GM21423 (cell line): ENCODE results near the gene MRPS11.
"Not testable (repeated sequence)": the region's sequence is repeated elsewhere in the genome, so short reads cannot be mapped to it uniquely, and the experiment has no call there.

Source experiments
- ATAC-seq: cut with Tn5 transposase; IDR thresholded peaks from one replicate; pipeline ENCODE4 v1.9.1; 2021; ENCODE audit warnings: mild to moderate bottlenecking, moderate library complexity; ENCODE audit not compliant: unreplicated experiment

Gene MRPS11

DNA sequence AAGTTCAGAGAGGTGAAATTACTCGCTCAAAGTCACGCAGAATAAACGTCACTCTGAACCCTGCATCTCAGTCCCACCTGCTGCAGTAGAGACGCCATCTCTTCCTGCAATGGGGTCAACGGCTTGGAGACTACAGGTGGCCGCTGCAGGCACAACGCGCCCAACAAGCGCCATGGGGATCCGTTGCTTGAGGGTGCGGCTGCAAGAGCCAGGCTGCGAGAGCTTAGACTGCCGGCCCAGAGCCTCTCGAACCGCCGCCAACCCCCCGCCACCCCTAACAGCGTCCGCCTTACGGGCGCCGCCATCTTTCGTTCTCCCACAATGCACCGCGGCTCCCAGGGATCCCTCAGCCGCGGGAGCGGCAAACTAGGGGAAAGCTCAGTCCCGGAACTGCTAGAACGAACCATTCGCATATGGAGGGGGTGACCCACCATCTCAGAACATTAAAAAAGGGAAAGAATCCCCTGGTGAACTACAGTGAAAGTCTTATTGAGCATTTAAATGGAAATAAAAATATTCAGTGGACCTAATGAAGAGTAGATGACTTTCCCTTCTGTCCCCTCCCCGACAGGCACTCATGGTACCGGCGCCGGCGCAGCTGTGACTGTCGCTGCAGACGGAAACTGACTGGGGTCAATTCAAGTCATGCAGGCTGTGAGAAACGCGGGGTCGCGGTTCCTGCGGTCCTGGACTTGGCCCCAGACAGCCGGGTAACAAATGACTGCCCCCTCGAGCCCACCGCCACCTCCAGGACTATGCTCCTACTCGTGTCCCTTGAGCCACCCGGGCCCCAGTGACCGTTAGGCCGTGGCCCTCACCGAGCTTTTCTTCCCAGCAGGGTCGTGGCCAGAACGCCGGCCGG, at the start of gene MRPS11, which contains the start of gene MRPL46:
MRPS11 (plus strand) TSS at position 636 of the 862 bp plus-strand sequence; CDS start at position 646, 10 bp downstream.
MRPL46 (minus strand) TSS at position 316 of the 862 bp plus-strand sequence; CDS start at position 305, 11 bp downstream.
- peak; percentile 88 for ATAC-seq

DNA sequence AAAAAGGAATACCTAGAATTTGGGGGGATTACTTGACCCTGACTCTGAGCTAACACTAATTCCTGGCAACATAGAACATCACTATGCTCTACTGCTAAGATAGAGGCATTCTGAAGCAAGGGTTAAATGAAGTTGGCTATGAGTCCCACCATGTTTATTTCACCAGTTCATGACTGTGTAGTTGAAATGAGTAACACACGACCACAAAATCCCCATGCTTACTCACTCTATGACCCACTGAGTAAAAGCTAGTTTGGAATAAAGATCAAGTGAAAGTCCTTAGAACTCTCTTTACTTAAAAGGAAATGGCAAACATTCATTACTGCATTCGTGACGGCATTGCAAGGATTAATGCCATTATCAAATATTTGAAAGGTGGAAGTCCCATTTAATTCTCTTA, 47.7 kb upstream of the MRPS11 start:
- no peak for ATAC-seq

- no peak for ATAC-seq
Measured at GRCh38 chr15:88423331-88423730, 44.2 kb upstream of the MRPS11 start.

DNA sequence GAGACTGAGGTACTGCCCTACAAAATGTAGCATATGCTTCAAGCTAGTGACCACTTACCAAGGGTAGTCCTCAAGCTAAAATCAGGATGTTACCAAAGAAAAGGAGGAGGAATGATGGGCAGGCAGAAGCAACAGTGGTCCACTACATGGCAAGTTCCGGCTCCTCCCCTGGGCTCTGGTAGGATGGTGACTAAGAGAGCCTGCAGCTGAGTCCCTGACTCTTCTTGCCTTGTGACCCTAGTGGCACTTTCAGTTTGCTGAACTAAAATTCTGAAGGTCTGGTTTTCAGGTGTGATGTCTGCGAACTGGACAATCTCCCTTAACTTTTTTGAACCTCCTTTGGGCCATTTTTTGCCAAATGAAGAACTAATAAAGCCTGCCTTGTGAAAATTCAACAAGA, 41.2 kb upstream of the MRPS11 start:
- ATAC-seq, result no peak

DNA sequence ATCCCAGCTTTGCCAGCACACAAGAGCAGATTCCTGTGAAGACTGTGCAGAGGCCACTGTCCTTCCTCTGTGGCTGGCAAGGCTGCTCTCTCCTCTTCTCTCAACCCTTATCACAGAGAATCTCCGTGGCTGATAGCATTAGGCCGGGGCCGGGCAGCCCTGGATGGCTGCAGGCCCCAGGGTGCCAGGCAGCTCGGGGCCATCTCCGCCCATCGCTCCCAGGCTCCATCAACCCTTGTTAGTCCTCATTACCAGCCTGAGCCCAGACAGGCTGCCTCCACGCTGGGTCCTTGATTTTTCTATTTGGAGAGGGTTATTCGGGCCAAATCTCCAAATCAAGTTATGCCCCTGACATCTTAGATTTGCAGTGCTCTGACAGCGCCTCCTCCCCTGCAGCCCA, 39.5 kb upstream of the MRPS11 start:
- ATAC-seq, result no peak

DNA sequence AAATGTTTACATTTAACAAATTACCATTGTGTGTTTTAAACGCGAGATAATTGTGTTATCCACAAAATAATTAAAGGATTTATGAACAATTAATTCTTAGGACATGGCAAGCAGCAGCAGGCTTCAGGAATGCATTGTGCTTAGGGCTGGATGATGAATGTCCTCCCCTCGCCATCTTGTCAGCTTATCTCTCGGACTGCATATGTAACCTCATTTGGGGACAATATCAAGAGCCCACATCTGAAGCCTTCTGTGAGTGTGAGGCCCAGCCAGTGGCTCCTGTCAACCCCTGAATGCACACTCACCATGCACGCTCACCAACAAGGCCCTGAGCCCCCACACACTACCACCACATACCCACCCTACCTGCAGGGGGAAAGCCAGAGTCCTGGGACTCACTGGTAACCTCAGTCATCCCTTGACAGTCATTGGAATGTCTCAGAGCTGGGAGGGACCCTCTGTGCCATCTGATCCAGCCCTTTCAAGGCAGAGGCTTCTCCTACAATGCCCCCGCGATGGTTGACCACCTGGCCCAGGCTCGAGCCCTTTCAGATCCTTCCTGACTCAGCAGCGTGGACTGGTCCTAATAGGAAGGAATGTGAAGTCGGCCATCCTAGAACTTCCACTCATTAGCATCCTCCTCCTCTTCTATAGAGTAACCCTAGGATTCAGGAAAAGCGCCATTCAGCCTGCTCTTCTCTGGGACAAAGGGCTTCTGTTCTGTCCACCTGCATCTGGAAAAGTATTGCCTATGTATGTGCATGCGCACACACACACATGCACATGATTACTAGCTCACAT, 38.5 kb upstream of the MRPS11 start:
- no peak for ATAC-seq

DNA sequence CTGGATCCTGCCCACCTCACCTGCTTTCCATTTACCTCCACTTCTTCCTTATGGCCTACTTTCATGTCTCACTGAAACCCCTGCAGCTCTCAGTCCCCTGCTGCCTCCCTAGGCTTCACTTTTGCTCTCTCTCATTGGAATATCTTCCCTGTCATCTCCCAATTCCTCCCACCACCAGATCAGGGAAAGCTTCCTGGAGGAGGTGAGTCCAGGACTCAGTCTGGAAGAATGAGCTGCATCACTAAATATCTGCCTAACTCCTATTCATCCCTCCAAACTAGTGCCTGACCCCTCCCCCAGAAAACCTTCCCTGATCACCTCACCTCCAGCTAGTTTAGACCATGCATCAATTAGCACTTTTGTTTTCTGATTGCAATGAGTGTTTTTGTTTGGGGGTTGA, 37.5 kb upstream of the MRPS11 start:
- no peak for ATAC-seq

DNA sequence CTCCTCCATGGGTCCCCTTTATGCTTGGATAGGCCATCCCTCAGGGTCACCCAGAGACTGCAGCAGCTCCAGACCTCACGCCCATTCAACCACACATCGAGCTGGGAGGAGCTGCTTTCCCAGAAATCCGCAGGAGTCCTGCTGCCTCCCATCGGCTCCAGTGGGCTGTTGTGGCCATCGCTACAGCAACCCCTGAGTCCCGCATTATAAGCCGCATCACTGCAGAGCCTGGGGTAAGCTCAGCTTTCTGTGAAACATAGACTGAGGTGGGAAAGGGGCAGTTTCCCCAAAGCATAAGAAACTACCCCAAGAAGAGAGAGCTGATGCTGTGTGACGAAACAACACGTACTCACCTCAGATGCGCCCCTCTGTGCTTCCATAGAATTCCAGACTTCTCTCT, 36.1 kb upstream of the MRPS11 start:
- no peak for ATAC-seq

- no peak for ATAC-seq
Measured at GRCh38 chr15:88433046-88433685, 34.3 kb upstream of the MRPS11 start.

- not testable (repeated sequence) for ATAC-seq
Measured at GRCh38 chr15:88434106-88434505, 33.4 kb upstream of the MRPS11 start.

GRCh38 chr15:88438181-88438580, 29.3 kb upstream of the MRPS11 start:
- ATAC-seq, result no peak

DNA sequence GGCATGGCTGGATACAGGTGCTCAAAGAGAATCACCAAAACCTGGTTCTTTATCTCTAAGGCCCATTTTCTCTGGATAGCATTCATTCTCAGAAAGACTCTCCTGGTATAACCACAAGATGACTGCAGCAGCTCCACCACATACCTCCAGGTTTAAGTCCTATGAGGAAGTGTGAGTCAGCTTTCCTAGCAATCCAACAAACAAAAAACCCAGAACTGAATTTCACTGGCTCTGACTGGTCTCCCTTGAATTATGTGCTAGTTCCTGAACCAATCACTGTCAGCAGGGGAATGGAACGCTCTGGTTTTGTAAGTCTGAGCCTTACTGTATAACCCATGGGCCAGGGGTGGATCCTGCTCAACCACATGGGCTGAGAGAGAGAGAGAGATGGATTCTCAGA, 27.5 kb upstream of the MRPS11 start:
- no peak for ATAC-seq

GRCh38 chr15:88441076-88441730, 26.3 kb upstream of the MRPS11 start:
- ATAC-seq, result no peak

DNA sequence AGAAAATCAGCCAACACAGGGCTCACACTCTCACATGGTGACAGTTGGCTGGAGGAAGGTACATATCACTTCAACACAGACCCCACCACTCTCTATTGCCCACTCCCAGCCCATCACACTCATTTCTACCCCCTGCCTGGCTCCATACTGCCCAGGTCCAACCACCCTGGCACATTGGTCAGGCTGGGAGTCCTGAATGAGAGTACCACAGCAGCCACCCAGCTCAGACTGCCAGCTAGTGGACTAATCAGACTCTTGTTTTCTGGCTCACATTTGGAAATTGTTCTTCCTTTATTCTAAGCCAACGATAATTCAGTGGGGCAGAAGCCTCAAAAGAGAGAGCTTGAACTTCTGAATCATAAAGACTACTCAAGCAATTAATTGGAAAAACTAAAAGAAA, 20.3 kb upstream of the MRPS11 start:
- no peak for ATAC-seq

DNA sequence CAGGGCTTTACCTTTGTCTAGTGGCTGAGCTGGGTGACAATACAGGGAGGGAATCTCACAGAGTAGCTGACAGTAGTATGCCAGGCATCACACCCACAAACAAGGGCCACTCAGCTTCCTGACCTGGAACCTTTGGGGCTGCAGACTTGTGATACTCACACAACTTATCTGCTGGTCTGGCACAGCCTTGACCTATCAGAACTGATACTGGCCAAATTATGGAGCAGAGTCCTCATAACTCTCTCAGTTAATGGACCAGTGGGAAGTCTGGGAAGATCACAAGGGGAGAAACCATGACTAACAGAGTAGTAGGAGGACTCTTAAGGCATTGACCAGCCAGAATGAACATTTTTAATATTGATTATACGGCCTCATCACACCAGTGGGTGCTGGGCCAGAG, 19.8 kb upstream of the MRPS11 start:
- ATAC-seq, result no peak

GRCh38 chr15:88448991-88449461, 18.5 kb upstream of the MRPS11 start:
- no peak for ATAC-seq

GRCh38 chr15:88449581-88449980, 17.9 kb upstream of the MRPS11 start:
- no peak for ATAC-seq

DNA sequence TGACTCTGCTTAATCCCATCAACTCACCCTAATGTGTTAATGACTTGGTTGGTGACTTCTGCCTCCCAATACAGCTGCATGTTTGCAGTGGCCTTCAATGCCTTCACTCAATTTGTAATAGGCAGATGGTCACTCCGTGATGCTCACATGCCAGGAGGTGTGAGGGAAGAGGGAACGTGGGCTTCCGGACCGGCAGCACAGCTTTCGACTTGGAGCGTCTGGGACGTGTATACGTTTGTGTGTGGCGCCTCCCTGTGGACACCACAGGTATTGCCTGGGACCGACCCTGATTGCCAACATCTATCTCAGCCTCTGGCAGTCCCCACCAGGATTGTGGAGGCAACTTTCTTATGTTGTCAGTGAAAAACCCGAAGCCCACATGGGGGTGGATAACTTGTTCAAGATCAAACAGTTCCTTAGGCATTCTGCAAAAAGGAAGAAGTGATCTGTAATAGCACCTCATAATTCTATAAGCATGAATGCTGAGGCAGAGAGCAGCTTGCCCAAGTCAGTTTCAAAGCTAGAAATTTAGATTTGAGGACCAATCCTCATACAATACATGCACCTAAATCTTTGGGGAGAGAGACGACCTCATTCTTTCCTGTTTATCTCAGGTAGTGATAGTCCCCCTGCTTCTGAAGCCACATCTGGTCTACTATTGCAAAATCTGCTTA, 17.2 kb upstream of the MRPS11 start:
- ATAC-seq, result no peak

GRCh38 chr15:88453651-88454050, 13.9 kb upstream of the MRPS11 start:
- ATAC-seq, result no peak

GRCh38 chr15:88454236-88454635, 13.3 kb upstream of the MRPS11 start:
- ATAC-seq, result no peak
